G401 (cell line): ENCODE results near the gene HMGN3. TPM values are rescaled to one million over a fixed set of nuclear protein-coding genes. Genes with fewer than 3 reads are reported as not detected.

Experiments
- DNase-seq: peaks from one replicate; pipeline ENCODE4 v3.0.0-alpha.2; 2015; ENCODE audit warnings: low spot score
- in situ Hi-C: cut with HindIII; loops from 2 replicates; pipeline ENCODE4 v1.10.0; 2016; ENCODE audit warnings: low sequenced_read_pairs, mixed read lengths
- total RNA-seq: library from RNA; depleted of rRNA; stranded (reverse); fragments of >200 nt; shearing (Covaris generic); gene quantifications from 2 replicates; pipeline ENCODE4 v1.2.3, GENCODE V29; 2014

HMGN3 gene
- total RNA-seq, 1 experiment from 2014 or later = 400 TPM

DNA sequence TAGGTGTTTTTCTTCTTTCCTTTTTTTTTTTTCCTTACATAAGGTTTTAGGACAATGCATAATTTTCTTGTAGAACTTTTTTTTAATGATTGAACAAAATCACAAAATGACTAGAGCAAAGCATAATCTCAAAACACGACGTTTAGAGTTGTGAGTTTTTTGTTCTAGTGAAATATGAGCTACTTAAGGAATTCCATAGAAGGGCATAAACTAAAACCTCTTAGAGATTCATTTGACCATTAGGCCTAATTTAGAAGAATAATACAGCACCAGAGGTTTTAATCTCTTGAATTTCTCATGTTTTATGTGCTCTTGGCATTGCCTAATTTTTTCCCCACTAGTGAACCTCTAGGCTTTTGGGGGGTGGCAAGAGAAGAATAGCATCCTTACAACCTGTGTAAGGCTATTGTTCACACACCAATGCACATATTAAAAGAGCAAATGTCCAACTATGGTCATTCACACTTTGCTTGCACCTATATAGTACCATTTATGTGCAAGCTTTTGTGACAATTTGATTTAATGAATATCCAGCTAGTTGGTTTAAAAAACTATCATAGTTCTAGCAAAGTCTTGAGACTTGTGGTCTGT is 44.6 kb downstream of the HMGN3 start:
- in situ Hi-C loops = no loop called here
- DNase-seq = no peak

DNA sequence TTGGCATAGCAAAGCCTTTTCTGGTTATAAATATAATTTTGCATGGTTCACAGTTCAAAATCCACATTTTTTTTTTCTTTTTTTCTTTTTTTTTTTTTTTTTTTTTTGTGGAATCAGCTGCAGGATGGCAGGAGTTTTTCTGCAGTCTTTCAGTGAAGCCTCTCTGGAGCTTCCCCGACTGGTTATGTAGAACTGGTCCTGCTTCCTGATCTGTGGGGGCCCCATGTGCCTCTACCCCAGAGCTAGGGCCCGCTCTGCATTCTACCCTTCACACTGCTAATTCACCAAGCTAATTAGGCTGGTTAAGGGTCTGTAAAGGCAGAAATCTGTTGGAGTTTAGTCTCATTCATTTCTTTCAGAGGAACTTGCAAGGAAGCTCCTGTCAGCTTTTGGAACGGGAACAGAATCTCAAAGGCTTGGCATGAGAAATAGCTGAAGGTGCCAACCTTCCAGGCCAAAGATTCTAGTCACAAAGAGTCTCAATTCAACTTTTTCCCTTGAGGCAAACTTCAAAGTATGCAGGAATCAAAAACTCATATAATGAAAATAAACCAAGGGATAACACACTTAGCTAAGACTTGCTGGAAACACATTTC is 45.5 kb downstream of the HMGN3 start:
- peak; percentile 39 for DNase-seq
- in situ Hi-C loops = no loop called here

DNA sequence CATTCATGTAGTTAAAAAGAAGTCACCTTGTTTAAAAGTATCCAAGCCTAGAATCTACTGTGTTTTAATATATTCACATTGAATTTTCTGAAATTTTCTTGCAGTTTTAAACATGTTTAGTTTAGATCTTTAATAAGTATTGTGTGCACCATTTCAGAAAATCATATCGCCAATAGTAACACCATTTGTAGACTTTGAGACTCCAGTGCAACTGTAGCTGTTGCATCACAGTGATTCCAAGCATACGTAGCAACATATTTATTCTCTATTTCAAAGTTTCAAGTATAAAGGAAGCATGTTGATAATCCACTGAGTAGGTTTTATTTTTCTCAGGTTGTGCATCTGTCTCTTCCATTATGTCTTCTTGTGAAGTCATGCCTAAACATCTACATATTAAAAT is 46.4 kb downstream of the HMGN3 start:
- in situ Hi-C loops = no loop called here

DNA sequence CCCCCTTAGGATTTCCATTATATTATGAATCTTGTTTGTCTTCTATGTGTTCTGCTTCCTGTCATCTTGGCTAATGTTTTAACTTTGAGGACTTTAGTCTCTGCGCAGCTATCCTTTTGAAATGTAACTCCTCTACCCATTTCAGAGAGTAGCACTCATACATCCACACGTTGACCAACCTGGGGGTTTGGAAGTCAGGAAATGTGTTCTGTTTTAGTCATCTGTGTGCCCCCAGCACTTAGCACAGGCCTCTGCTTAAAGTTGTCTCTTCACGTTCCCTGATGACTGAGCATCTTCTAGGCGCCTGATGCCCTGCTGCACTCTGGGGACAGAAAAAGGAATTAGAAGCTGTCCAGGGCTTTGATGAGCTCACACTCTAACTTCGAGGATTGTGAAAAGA is 47.9 kb downstream of the HMGN3 start:
- no peak for DNase-seq
- in situ Hi-C loops = no loop called here

More for the DNA sequence above, 46.4 kb downstream of the HMGN3 start:
- DNase-seq = no peak

DNA sequence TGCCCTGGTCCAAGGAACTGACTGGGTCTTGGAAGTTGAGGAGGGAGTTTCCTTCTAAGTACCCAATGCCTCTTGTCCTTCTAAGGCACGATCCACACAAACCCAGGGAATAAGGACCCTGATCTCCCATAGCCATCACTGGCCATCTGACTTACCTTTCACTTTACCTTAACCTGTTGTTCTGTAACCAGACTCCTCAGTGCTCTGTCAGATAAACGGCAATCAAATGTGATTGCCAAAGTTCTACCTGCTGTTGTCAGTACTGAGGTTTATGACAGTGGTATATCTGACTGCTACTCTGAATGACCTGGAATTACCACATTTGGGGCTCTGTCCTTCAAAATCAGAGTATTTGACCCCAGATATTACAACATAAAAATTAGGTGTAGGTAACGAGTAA is 49.8 kb downstream of the HMGN3 start:
- in situ Hi-C loops = no loop called here

DNA sequence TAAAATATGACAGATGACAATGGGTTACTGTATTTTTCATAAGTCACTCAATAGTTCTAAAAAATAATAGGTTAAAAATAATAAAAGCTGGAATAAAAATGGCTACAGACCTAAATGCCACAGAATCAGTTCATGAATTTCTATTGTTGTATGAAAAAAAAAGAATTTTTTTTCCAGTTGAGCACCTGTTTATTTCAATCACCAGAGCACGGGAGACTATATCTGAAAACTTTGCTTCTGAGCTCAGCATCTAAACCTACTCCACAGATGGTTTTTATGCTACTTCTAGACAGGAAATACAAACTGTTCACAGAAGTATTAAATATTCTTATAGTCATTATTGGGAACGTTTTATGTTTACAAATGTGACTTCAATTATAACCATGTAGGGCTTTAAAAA is 50.4 kb downstream of the HMGN3 start:
- in situ Hi-C loops = no loop called here
- no peak for DNase-seq

More for the DNA sequence above, 49.8 kb downstream of the HMGN3 start:
- DNase-seq = no peak

DNA sequence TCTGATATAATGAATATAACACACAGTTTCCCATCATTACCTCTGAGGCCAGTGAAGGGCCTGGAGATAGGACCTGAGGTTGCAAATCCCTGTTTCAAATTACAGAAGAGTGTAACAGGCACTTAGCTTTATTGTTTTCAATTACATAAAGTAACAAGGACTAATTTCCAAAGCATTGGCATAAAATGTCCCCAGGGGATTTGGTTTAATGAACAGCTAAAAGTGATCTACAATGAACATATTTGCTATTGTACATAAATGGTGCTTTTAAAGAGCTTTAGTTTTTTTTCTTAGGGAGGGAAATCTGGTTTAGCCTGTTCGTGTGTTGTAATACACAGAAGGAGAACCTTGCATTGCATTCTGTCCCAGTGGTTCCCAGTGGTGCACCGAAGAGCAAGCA is 54.4 kb downstream of the HMGN3 start:
- in situ Hi-C loops = no loop called here
- DNase-seq = no peak

DNA sequence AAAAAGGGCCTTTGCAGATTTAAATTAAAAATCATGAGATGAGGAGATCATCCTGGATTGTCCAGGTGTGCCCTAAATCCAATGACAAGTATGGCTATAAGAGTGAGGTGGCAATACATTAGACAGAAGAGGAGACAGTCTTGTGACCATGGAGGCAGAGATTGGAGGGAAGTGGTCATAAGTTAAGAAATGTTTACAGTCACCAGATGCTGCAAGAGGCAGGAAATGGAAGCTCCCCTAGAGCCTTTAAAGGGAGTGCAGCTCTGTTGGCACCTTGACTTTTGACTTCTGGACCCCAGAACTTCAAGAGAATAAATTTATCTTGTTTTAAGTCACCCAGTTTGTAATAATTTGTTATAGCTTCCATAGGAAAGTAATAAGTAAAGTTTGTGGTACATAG is 61.1 kb downstream of the HMGN3 start:
- no peak for DNase-seq
- in situ Hi-C loops = no loop called here

DNA sequence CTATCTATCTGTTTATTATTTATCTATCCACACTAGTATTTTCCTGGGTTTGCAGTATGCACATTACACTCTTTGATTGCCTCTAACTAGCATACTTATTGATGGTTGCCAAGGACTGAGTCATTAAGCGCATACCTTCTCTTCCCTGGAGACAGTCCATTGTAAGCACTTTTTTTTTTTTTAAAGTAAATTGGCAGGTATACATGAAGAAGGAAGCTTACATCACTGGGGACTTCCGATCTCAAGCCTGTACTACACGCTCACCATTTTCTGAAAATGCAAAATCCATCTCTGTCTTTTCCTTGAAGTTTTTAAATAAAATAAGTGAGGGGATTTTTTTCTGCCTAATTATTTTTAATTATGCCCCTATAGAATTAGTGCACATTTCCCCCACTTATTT is 63.5 kb downstream of the HMGN3 start:
- DNase-seq = no peak
- in situ Hi-C loops = no loop called here

DNA sequence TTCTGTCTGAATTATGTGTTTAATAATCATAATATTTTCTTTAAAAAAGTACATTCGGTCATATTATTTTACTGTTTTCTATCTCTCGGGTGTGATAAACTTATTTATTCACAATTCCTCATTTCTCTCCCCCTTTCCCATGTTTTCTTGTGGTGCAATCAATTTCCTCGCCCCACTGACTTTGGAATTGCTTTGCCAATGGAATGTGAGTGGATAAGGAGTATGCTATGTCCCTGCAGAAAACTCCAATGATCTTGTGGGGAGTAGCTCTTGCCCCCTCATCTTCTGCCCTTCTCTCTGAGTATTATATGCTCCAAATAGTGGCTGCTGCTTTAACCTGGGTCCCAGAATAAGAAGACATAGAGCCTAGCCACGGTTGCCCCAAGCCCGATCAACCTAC is 64.1 kb downstream of the HMGN3 start:
- DNase-seq = no peak
- in situ Hi-C loops = no loop called here

DNA sequence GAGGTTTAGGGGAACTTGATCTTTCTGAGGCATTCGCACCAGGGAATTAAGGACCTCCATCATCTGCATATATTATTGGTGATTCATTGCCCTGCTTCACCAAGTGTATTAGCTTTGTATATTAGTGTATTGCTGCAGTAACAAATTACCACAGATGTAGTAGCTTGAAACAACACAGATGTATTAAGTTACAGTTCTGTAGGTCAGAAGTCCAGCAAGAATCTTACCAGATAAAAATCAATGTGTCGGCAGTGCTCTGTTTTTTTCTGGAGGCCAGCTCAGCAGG is 65.8 kb downstream of the HMGN3 start:
- in situ Hi-C loops = no loop called here

DNA sequence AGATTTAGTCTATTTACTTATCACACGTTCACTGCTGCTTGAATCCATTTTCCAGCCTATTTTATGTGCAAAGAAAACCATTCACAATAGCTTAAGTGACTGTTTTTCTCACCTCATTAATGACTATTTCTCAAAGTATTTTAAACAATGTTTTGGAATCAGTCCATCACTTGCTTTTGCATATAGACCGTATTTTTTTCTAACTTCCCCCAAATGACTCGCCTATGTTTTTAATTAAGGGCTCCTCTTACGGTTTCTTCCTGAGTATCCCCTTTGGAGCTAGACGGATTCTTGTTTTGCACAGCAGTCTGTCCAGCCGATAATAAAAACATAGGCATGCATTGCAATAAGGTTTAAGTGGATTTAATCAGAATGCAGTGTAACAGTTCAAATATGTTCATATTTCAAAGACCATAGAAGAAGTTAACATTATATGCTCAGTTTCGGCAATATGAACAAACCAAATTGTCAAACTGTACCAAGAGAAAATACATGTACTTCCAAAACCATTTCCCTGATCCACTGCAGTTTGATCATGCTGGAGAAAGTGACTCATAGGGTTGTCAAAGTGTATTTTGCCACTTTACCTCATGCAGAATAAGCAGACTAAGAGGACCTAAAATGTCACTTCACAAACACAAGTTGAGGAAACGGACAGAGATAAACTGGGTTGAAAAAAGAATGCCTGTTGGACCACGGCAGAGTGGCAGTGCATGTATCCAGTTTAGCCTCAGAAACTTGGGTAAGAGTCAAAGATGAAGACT is 66.4 kb downstream of the HMGN3 start:
- in situ Hi-C loops = no loop called here
- no peak for DNase-seq

More for the DNA sequence above, 65.8 kb downstream of the HMGN3 start:
- no peak for DNase-seq

DNA sequence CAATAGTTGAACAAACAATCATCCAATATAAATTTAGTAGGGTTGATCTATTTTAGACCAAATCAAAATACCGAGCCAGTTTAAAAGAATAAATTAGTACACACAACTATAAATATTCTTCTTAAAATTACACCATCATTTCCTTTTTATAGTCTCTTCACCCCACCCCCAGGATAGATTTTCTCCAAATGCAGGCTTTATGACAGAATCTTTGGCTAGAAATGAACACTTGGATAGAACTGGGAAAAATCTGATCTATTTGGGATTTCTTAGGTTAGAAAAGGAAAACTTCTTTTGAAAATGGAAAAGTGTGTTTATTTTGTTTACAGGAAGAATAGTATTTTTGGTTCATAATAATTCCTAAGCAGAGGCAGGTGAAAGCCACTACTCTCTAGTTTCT is 74.6 kb downstream of the HMGN3 start:
- in situ Hi-C loops = no loop called here
- DNase-seq = no peak

DNA sequence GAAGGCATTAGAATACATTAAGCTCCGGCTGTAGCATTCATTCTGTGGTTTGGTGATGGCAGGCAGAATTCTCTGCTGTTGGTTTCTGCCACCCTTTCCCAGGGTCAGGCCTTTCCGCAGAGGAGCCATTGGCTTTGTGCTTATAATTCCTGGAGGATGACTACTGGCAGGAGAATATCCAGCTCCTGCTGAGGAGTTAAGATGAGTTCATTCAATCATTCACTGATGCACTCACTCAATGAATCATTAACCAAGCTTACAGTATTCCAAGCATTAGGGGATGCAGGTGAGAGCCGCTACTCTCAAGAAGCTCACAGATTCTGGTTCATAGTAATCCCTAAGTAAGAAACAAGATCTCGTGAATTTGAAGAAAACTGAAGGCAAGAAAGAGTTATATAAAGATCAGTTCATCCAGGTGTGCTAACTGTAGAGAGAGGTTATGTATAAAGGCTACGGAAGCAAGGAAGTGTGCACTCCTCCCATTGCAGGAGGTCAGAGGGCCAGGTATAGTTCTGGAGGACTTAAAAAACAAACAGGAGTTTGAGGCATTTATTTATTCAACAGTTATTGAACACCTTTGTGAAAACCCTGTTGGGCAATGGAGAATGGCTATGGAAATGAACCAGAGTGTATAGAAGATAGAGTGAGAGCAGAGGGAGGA is 75.5 kb downstream of the HMGN3 start:
- in situ Hi-C loops = no loop called here
- DNase-seq = no peak

DNA sequence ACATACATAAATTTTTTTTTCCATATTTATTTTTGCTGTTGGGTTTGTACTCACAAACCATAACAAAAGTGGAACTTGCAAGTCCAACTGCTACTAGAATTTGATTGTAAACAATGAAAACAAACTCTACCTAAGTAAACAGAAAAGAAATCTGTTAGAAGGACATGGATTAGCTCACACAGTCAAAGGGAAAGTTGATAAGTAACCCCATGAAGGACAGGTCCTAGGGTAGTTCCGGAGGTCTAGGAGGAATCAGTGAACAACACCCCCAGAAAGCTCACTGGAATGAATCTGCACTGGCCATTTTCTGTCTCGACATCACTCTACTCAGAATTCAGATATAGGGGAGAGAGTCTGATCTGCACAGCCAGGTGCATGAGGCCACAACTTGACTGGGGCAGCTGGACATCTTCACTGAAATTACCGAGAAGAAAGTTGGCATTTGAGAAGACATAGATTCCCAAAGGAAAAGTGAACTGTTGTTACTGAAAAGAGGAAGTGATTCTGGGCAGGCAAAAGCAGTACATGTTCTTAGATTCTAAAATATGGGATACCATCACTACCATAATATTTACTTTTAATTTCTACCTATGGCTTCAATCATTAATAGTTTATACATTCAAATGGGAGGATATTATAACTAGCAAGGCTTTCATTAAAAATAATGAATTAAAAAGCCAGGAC is 76.4 kb downstream of the HMGN3 start:
- DNase-seq = no peak
- in situ Hi-C loops = no loop called here

DNA sequence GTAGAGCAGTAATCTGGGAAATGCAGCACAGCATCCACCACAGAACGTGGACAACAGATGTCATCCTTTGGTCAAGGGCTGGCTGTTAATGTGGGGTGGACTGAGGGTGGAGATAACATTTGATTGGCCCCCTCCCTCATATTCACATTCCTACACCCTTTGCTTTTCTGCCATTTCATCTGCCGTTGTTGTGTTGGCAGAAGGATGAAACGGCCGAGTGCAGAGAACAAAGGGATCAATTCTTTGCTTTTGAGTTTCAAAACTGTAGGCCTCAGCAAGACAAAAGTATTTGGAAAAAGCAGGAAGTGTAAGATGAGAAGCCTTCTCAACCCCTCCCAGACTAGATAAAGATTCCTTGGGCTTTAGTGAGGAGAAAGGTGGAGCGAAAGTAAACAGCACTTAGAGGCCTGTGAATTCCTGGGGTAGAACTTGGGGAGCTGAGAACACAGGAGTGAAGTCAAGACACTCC is 82.2 kb downstream of the HMGN3 start:
- in situ Hi-C loops = no loop called here
- no peak for DNase-seq
